Measurements from ENCODE around the gene SLC7A6OS.

Gene SLC7A6OS

GRCh38 chr16:68351991-68352431 is 41.3 kb upstream of the SLC7A6OS start:
- Histone ChIP-seq H3K4me2 (ENCODE audit: low read length) (no peak overlapping the region), H3K4me3 (ENCODE audit: low read length) (no peak overlapping the region), H3K9ac (ENCODE audit: low read length) (no peak overlapping the region), H2AK5ac (ENCODE audit: low read length) (no peak overlapping the region), H3K79me2 (ENCODE audit: control insufficient read depth, insufficient read depth, low read length) (no peaks in the 10 kb centered on the region), H3K36me3 (ENCODE audit: control insufficient read depth, insufficient read depth, low read length) (peaks cover 7% of the 10 kb centered on the region), H4K8ac (ENCODE audit: low read depth, low read length) (no peak overlapping the region), H3K4me1 (ENCODE audit: control insufficient read depth, low read depth, low read length) (no peaks in the 10 kb centered on the region), H3K23ac (ENCODE audit: low read length) (no peak overlapping the region), H2BK15ac (replicated peaks; ENCODE audit: low read depth) (no peak overlapping the region), H3K79me1 (ENCODE audit: low read length) (no peaks in the 10 kb centered on the region), H3K18ac (ENCODE audit: low read length) (no peak overlapping the region), H3K27me3 (ENCODE audit: insufficient read depth, low read length, poor library complexity) (no peaks in the 10 kb centered on the region), H3K56ac (ENCODE audit: low read length) (no peak overlapping the region), H4K5ac (ENCODE audit: low read length) (no peak overlapping the region), H3K27ac (ENCODE audit: low read depth, low read length) (no peak overlapping the region), H2BK5ac (ENCODE audit: low read length) (no peak overlapping the region), H3K4ac (ENCODE audit: low read depth, low read length) (no peak overlapping the region), H2BK120ac (ENCODE audit: low read depth, low read length) (no peak overlapping the region)
- no peak for DNase-seq
- WGBS (ENCODE audit: extremely low coverage, insufficient coverage, low lambda C conversion rate) = no CpG with 5 or more reads among the region's 11 CpGs

- no peak overlapping the region for H3K4ac ChIP-seq (ENCODE audit: low read depth, low read length)
- WGBS (ENCODE audit: extremely low coverage, insufficient coverage, low lambda C conversion rate) = no CpG with 5 or more reads among the region's 11 CpGs
- no peak overlapping the region for H3K27ac ChIP-seq (ENCODE audit: low read depth, low read length)
Measured at GRCh38 chr16:68351463-68351862, 40.7 kb upstream of the SLC7A6OS start.

GRCh38 chr16:68350813-68351350 is 40.1 kb upstream of the SLC7A6OS start:
- no peak overlapping the region for H3K23ac ChIP-seq (ENCODE audit: low read length)
- no peak overlapping the region for H3K56ac ChIP-seq (ENCODE audit: low read length)
- H3K36me3 ChIP-seq (ENCODE audit: control insufficient read depth, insufficient read depth, low read length) = peaks cover 7% of the 10 kb centered on the region
- no peak overlapping the region for H2BK5ac ChIP-seq (ENCODE audit: low read length)
- no peak overlapping the region for H3K4ac ChIP-seq (ENCODE audit: low read depth, low read length)
- DNase-seq = no peak
- no peak overlapping the region for H2BK120ac ChIP-seq (ENCODE audit: low read depth, low read length)
- H3K79me1 ChIP-seq (ENCODE audit: low read length) = no peaks in the 10 kb centered on the region
- H3K4me3 ChIP-seq (ENCODE audit: low read length) = no peak overlapping the region
- H3K79me2 ChIP-seq (ENCODE audit: control insufficient read depth, insufficient read depth, low read length) = no peaks in the 10 kb centered on the region
- H3K27me3 ChIP-seq (ENCODE audit: insufficient read depth, low read length, poor library complexity) = no peaks in the 10 kb centered on the region
- no peak overlapping the region for H3K9ac ChIP-seq (ENCODE audit: low read length)
- H3K4me2 ChIP-seq (ENCODE audit: low read length) = no peak overlapping the region
- no peak overlapping the region for H2BK15ac ChIP-seq (replicated peaks; ENCODE audit: low read depth)
- no peak overlapping the region for H4K8ac ChIP-seq (ENCODE audit: low read depth, low read length)
- no peaks in the 10 kb centered on the region for H3K4me1 ChIP-seq (ENCODE audit: control insufficient read depth, low read depth, low read length)
- no peak overlapping the region for H2AK5ac ChIP-seq (ENCODE audit: low read length)
- no CpG with 5 or more reads among the region's 10 CpGs for WGBS (ENCODE audit: extremely low coverage, insufficient coverage, low lambda C conversion rate)
- H3K27ac ChIP-seq (ENCODE audit: low read depth, low read length) = no peak overlapping the region
- H3K18ac ChIP-seq (ENCODE audit: low read length) = no peak overlapping the region
- no peak overlapping the region for H4K5ac ChIP-seq (ENCODE audit: low read length)

More at GRCh38 chr16:68351463-68351862, 40.7 kb upstream of the SLC7A6OS start:
- Histone ChIP-seq H2BK15ac (replicated peaks; ENCODE audit: low read depth) (no peak overlapping the region), H3K4me1 (ENCODE audit: control insufficient read depth, low read depth, low read length) (no peaks in the 10 kb centered on the region), H3K27me3 (ENCODE audit: insufficient read depth, low read length, poor library complexity) (no peaks in the 10 kb centered on the region), H3K9ac (ENCODE audit: low read length) (no peak overlapping the region), H3K4me2 (ENCODE audit: low read length) (no peak overlapping the region), H3K18ac (ENCODE audit: low read length) (no peak overlapping the region), H3K79me1 (ENCODE audit: low read length) (no peaks in the 10 kb centered on the region), H3K79me2 (ENCODE audit: control insufficient read depth, insufficient read depth, low read length) (no peaks in the 10 kb centered on the region), H3K4me3 (ENCODE audit: low read length) (no peak overlapping the region), H3K23ac (ENCODE audit: low read length) (no peak overlapping the region), H2BK5ac (ENCODE audit: low read length) (no peak overlapping the region), H3K56ac (ENCODE audit: low read length) (no peak overlapping the region), H4K8ac (ENCODE audit: low read depth, low read length) (no peak overlapping the region), H3K36me3 (ENCODE audit: control insufficient read depth, insufficient read depth, low read length) (peaks cover 7% of the 10 kb centered on the region), H4K5ac (ENCODE audit: low read length) (no peak overlapping the region), H2BK120ac (ENCODE audit: low read depth, low read length) (no peak overlapping the region), H2AK5ac (ENCODE audit: low read length) (no peak overlapping the region)
- DNase-seq = no peak

GRCh38 chr16:68349838-68350410 is 39.2 kb upstream of the SLC7A6OS start:
- DNase-seq = no peak
- H3K4me3 ChIP-seq (ENCODE audit: low read length) = no peak overlapping the region

GRCh38 chr16:68348639-68349445 is 38.1 kb upstream of the SLC7A6OS start:
- Histone ChIP-seq H2AK5ac (ENCODE audit: low read length) (no peak overlapping the region), H3K4ac (ENCODE audit: low read depth, low read length) (no peak overlapping the region), H3K79me2 (ENCODE audit: control insufficient read depth, insufficient read depth, low read length) (no peaks in the 10 kb centered on the region), H3K79me1 (ENCODE audit: low read length) (no peaks in the 10 kb centered on the region), H3K23ac (ENCODE audit: low read length) (no peak overlapping the region), H3K4me1 (ENCODE audit: control insufficient read depth, low read depth, low read length) (no peaks in the 10 kb centered on the region), H2BK15ac (replicated peaks; ENCODE audit: low read depth) (no peak overlapping the region), H3K4me2 (ENCODE audit: low read length) (no peak overlapping the region), H2BK5ac (ENCODE audit: low read length) (no peak overlapping the region), H3K9ac (ENCODE audit: low read length) (no peak overlapping the region), H3K36me3 (ENCODE audit: control insufficient read depth, insufficient read depth, low read length) (peaks cover 10% of the 10 kb centered on the region), H3K56ac (ENCODE audit: low read length) (no peak overlapping the region), H4K8ac (ENCODE audit: low read depth, low read length) (no peak overlapping the region), H4K5ac (ENCODE audit: low read length) (no peak overlapping the region), H3K18ac (ENCODE audit: low read length) (no peak overlapping the region), H2BK120ac (ENCODE audit: low read depth, low read length) (no peak overlapping the region), H3K4me3 (ENCODE audit: low read length) (no peak overlapping the region), H3K27me3 (ENCODE audit: insufficient read depth, low read length, poor library complexity) (no peaks in the 10 kb centered on the region), H3K27ac (ENCODE audit: low read depth, low read length) (no peak overlapping the region)
- no CpG with 5 or more reads among the region's 27 CpGs for WGBS (ENCODE audit: extremely low coverage, insufficient coverage, low lambda C conversion rate)
- DNase-seq = no peak

More at GRCh38 chr16:68349838-68350410, 39.2 kb upstream of the SLC7A6OS start:
- no peak overlapping the region for H3K27ac ChIP-seq (ENCODE audit: low read depth, low read length)
- H4K5ac ChIP-seq (ENCODE audit: low read length) = no peak overlapping the region
- H2BK15ac ChIP-seq (replicated peaks; ENCODE audit: low read depth) = no peak overlapping the region
- H3K56ac ChIP-seq (ENCODE audit: low read length) = no peak overlapping the region
- H3K18ac ChIP-seq (ENCODE audit: low read length) = no peak overlapping the region
- no peaks in the 10 kb centered on the region for H3K79me2 ChIP-seq (ENCODE audit: control insufficient read depth, insufficient read depth, low read length)
- H3K79me1 ChIP-seq (ENCODE audit: low read length) = no peaks in the 10 kb centered on the region
- no peaks in the 10 kb centered on the region for H3K4me1 ChIP-seq (ENCODE audit: control insufficient read depth, low read depth, low read length)
- no peak overlapping the region for H3K4ac ChIP-seq (ENCODE audit: low read depth, low read length)
- peaks cover 10% of the 10 kb centered on the region for H3K36me3 ChIP-seq (ENCODE audit: control insufficient read depth, insufficient read depth, low read length)
- H2BK5ac ChIP-seq (ENCODE audit: low read length) = no peak overlapping the region
- no peak overlapping the region for H2BK120ac ChIP-seq (ENCODE audit: low read depth, low read length)
- no peaks in the 10 kb centered on the region for H3K27me3 ChIP-seq (ENCODE audit: insufficient read depth, low read length, poor library complexity)
- H3K23ac ChIP-seq (ENCODE audit: low read length) = no peak overlapping the region
- no CpG with 5 or more reads among the region's 10 CpGs for WGBS (ENCODE audit: extremely low coverage, insufficient coverage, low lambda C conversion rate)
- no peak overlapping the region for H2AK5ac ChIP-seq (ENCODE audit: low read length)
- no peak overlapping the region for H4K8ac ChIP-seq (ENCODE audit: low read depth, low read length)
- H3K4me2 ChIP-seq (ENCODE audit: low read length) = no peak overlapping the region
- no peak overlapping the region for H3K9ac ChIP-seq (ENCODE audit: low read length)
